Mesothelial cell of epicardium (in vitro differentiated cells): ENCODE data around the gene PDE6A. TPM values are rescaled to one million over a fixed set of nuclear protein-coding genes. Genes with fewer than 3 reads are reported as not detected.

Experiments
- DNase-seq, 2 experiments: peaks; one replicate each; pipeline ENCODE4 v3.0.0; 2021; ENCODE audit warnings: low spot score in 2 of 2; ENCODE audit not compliant: unreplicated experiment in 2 of 2
- H3K27ac Mint-ChIP-seq: 2 replicates; pipeline ENCODE4 v1.8.0; 2021; ENCODE audit warnings: mixed read lengths
- H3K27me3 Mint-ChIP-seq: 2 replicates; pipeline ENCODE4 v1.8.0; 2021; ENCODE audit warnings: low read depth, mixed read lengths
- H3K36me3 Mint-ChIP-seq: 2 replicates; pipeline ENCODE4 v1.8.0; 2021; ENCODE audit warnings: mixed read lengths
- H3K4me1 Mint-ChIP-seq: 2 replicates; pipeline ENCODE4 v1.8.0; 2021; ENCODE audit warnings: mixed read lengths
- H3K4me3 Mint-ChIP-seq: 2 replicates; pipeline ENCODE4 v1.8.0; 2021; ENCODE audit warnings: mild to moderate bottlenecking, moderate library complexity, mixed read lengths
- H3K9me3 Mint-ChIP-seq: 2 replicates; pipeline ENCODE4 v1.8.0; 2021; ENCODE audit warnings: mixed read lengths
- CTCF ChIP-seq: fragments of 200-600 bp; sonication (generic); IDR thresholded peaks from one replicate; pipeline ENCODE4 v1.5.0; 2021; ENCODE audit warnings: antibody characterized with exemption; ENCODE audit not compliant: unreplicated experiment
- total RNA-seq: library from RNA; stranded (reverse); gene quantifications from 3 replicates; pipeline ENCODE4 v1.2.1, GENCODE V29; 2021

PDE6A gene
- total RNA-seq, 1 donor from 2014 or later, result 0.18 TPM

GRCh38 chr5:149830579-149830978, 114.0 kb downstream of the PDE6A start:
- no peak for DNase-seq
- H3K4me3 Mint-ChIP-seq, result no peak overlapping the region
- no peak for TF ChIP-seq CTCF
- no peak overlapping the region for H3K27ac Mint-ChIP-seq
- no peaks in the 10 kb centered on the region for H3K27me3 Mint-ChIP-seq
- H3K9me3 Mint-ChIP-seq, result no peaks in the 10 kb centered on the region
- H3K4me1 Mint-ChIP-seq, result no peaks in the 10 kb centered on the region
- no peaks in the 10 kb centered on the region for H3K36me3 Mint-ChIP-seq

GRCh38 chr5:149829954-149830353, 114.6 kb downstream of the PDE6A start:
- H3K4me3 Mint-ChIP-seq, result no peak overlapping the region
- no peaks in the 10 kb centered on the region for H3K9me3 Mint-ChIP-seq
- no peak for TF ChIP-seq CTCF
- no peaks in the 10 kb centered on the region for H3K27me3 Mint-ChIP-seq
- no peak overlapping the region for H3K27ac Mint-ChIP-seq
- no peaks in the 10 kb centered on the region for H3K36me3 Mint-ChIP-seq
- DNase-seq, result no peak
- no peaks in the 10 kb centered on the region for H3K4me1 Mint-ChIP-seq

- DNase-seq, result peak; percentile 74 to 93
- TF ChIP-seq CTCF, result peak; percentile 91
- no peaks in the 10 kb centered on the region for H3K27me3 Mint-ChIP-seq
- H3K36me3 Mint-ChIP-seq, result no peaks in the 10 kb centered on the region
- no peak overlapping the region for H3K4me3 Mint-ChIP-seq
- H3K27ac Mint-ChIP-seq, result peak overlapping the region; percentile 31
- no peaks in the 10 kb centered on the region for H3K4me1 Mint-ChIP-seq
- H3K9me3 Mint-ChIP-seq, result no peaks in the 10 kb centered on the region
Observed at GRCh38 chr5:149828161-149829011, 116.2 kb downstream of the PDE6A start.

GRCh38 chr5:149827546-149827945, 117.0 kb downstream of the PDE6A start:
- Mint-ChIP-seq H3K9me3 (no peaks in the 10 kb centered on the region), H3K4me1 (no peaks in the 10 kb centered on the region), H3K27me3 (no peaks in the 10 kb centered on the region), H3K27ac (no peak overlapping the region), H3K36me3 (no peaks in the 10 kb centered on the region), H3K4me3 (no peak overlapping the region)
- DNase-seq, result no peak
- no peak for TF ChIP-seq CTCF

- no peaks in the 10 kb centered on the region for H3K4me1 Mint-ChIP-seq
Observed at GRCh38 chr5:149827086-149827485, 117.5 kb downstream of the PDE6A start.

More at GRCh38 chr5:149827086-149827485, 117.5 kb downstream of the PDE6A start:
- Mint-ChIP-seq H3K9me3 (no peaks in the 10 kb centered on the region), H3K27me3 (no peaks in the 10 kb centered on the region), H3K36me3 (no peaks in the 10 kb centered on the region), H3K4me3 (no peak overlapping the region), H3K27ac (no peak overlapping the region)
- DNase-seq, result no peak
- TF ChIP-seq CTCF, result no peak
